ENCODE results near the gene SMPD4. TPM values are rescaled to one million over a fixed set of nuclear protein-coding genes. Genes with fewer than 3 reads are reported as not detected.
A peak's percentile ranks its signal among the peaks of the same experiment; 100 is the strongest.
"Not testable (repeated sequence)": the region's sequence is repeated elsewhere in the genome, so short reads cannot be mapped to it uniquely, and the experiment has no call there.

The SMPD4 gene
- total RNA-seq, 1 donor from 2014 or later, result 9.5 TPM

- DNase-seq (ENCODE audit: low read depth), result no peak
- H3K36me3 ChIP-seq (ENCODE audit: control insufficient read depth, insufficient read depth, low read length), result peaks cover 9% of the 10 kb centered on the region
- H3K27me3 ChIP-seq (ENCODE audit: control insufficient read depth, insufficient read depth, low read length), result no peaks in the 10 kb centered on the region
- TF ChIP-seq CTCF (IDR thresholded peaks at IDR 0.05; ENCODE audit: insufficient read depth, low read length, severe bottlenecking), result no peak
- no peak for FAIRE-seq
- no peak overlapping the region for H3K4me3 ChIP-seq (ENCODE audit: low read depth, low read length)
These were observed 5.9 kb upstream of the SMPD4 start for GRCh38 chr2:130187268-130187667.

- no peak for DNase-seq (ENCODE audit: low read depth)
- Histone ChIP-seq H3K4me3 (ENCODE audit: low read depth, low read length) (no peak overlapping the region), H3K36me3 (ENCODE audit: control insufficient read depth, insufficient read depth, low read length) (peaks cover 9% of the 10 kb centered on the region), H3K27me3 (ENCODE audit: control insufficient read depth, insufficient read depth, low read length) (no peaks in the 10 kb centered on the region)
- no peak for FAIRE-seq
- no peak for TF ChIP-seq CTCF (IDR thresholded peaks at IDR 0.05; ENCODE audit: insufficient read depth, low read length, severe bottlenecking)
These were observed 5.0 kb upstream of the SMPD4 start for GRCh38 chr2:130186391-130186790.

- H3K27me3 ChIP-seq (ENCODE audit: control insufficient read depth, insufficient read depth, low read length), result no peaks in the 10 kb centered on the region
- DNase-seq (ENCODE audit: low read depth) (no peak), FAIRE-seq (no peak)
- no peak for TF ChIP-seq CTCF (IDR thresholded peaks at IDR 0.05; ENCODE audit: insufficient read depth, low read length, severe bottlenecking)
- peaks cover 7% of the 10 kb centered on the region for H3K36me3 ChIP-seq (ENCODE audit: control insufficient read depth, insufficient read depth, low read length)
- no peak overlapping the region for H3K4me3 ChIP-seq (ENCODE audit: low read depth, low read length)
These were observed 4.5 kb upstream of the SMPD4 start for GRCh38 chr2:130185896-130186295.

- TF ChIP-seq CTCF (IDR thresholded peaks at IDR 0.05; ENCODE audit: insufficient read depth, low read length, severe bottlenecking), result no peak
- FAIRE-seq (no peak), DNase-seq (ENCODE audit: low read depth) (no peak)
- Histone ChIP-seq H3K27me3 (ENCODE audit: control insufficient read depth, insufficient read depth, low read length) (no peaks in the 10 kb centered on the region), H3K36me3 (ENCODE audit: control insufficient read depth, insufficient read depth, low read length) (peaks cover 7% of the 10 kb centered on the region), H3K4me3 (ENCODE audit: low read depth, low read length) (no peak overlapping the region)
These were observed 4.0 kb upstream of the SMPD4 start for GRCh38 chr2:130185436-130185835.

GRCh38 chr2:130183512-130184373 lies 2.3 kb upstream of the SMPD4 start:
- Histone ChIP-seq H3K36me3 (ENCODE audit: control insufficient read depth, insufficient read depth, low read length) (peaks cover 7% of the 10 kb centered on the region), H3K27me3 (ENCODE audit: control insufficient read depth, insufficient read depth, low read length) (no peaks in the 10 kb centered on the region), H3K4me3 (ENCODE audit: low read depth, low read length) (no peak overlapping the region)
- DNase-seq (ENCODE audit: low read depth) (no peak), FAIRE-seq (no peak)
- TF ChIP-seq CTCF (IDR thresholded peaks at IDR 0.05; ENCODE audit: insufficient read depth, low read length, severe bottlenecking), result no peak

GRCh38 chr2:130182826-130183511 lies 1.6 kb upstream of the SMPD4 start:
- DNase-seq (ENCODE audit: low read depth); FAIRE-seq; H3K27me3 ChIP-seq (ENCODE audit: control insufficient read depth, insufficient read depth, low read length); H3K36me3 ChIP-seq (ENCODE audit: control insufficient read depth, insufficient read depth, low read length): not testable (repeated sequence)
- peak overlapping the region; percentile 73 for H3K4me3 ChIP-seq (ENCODE audit: low read depth, low read length)

All from bronchial epithelial cell (primary cell).